Measurements from ENCODE around the gene SLC35A4.

SLC35A4 gene, protein sequence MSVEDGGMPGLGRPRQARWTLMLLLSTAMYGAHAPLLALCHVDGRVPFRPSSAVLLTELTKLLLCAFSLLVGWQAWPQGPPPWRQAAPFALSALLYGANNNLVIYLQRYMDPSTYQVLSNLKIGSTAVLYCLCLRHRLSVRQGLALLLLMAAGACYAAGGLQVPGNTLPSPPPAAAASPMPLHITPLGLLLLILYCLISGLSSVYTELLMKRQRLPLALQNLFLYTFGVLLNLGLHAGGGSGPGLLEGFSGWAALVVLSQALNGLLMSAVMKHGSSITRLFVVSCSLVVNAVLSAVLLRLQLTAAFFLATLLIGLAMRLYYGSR

DNA sequence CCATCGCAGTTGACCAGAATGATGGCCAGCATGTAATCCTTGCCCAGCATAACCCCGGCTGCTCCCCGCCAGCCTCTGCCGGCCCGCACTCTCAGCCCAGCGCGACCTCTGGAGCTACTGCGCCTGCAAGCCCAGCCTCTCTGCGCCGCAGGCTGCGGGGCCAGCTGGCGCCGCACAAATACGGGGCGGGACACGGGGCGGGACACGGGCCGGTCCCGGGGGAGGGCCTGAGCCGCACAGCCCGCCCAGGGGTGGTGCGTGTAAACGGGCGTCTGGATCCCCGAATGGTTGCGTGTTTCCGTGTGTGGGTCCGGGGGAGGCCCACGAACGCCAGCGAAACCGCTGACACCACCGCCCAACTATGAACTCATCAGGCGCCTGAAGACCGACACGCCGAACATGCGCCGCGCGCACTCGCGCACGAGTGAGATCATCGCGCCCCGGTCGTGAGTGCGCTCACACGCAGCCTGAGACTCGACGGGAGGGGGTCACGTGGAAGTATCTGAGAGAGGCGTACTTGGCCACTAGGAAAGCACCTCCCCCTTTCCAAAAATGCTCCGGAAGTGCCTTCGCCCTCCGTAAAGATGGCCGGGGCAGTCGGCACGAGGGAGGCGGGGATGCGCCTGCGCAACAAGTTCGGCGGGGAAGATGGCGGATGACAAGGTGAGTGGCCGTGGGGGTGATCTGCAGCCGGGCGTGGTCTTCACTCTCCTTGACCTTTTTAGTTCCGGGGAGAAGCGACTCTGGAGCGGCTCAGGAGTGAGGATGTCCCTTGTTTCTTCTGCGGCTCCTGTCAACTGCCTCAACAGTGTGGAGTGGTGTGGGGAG lies at the start of gene SLC35A4, which contains the start of gene APBB3:
Gene SLC35A4 (plus strand): TSS at position 633 of the 828 bp plus-strand sequence. CDS start 2,342 bp downstream, outside the sequence.
Gene APBB3 (minus strand): TSS at position 403 of the 828 bp plus-strand sequence. CDS start 353 bp downstream, at position 50.
- DNase-seq = peak; percentile 81

DNA sequence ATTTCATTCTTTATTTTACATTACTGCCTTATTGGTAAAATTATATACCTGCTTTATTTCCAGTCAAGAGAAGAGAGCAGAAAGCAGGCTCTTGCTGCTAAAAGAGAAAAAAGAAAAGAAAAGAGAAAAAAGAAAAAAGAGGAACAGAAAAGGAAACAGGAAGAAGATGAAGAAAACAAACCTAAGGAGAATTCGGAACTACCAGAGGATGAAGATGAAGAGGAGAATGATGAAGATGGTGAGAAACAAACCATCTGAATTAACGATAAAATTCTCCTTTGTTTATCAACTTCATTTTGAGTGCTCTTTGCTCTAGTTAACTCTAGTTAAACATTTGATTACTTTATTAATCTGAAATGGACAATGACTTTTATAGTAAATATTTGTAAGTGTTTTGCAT lies 40.6 kb upstream of the SLC35A4 start:
- DNase-seq = no peak

DNA sequence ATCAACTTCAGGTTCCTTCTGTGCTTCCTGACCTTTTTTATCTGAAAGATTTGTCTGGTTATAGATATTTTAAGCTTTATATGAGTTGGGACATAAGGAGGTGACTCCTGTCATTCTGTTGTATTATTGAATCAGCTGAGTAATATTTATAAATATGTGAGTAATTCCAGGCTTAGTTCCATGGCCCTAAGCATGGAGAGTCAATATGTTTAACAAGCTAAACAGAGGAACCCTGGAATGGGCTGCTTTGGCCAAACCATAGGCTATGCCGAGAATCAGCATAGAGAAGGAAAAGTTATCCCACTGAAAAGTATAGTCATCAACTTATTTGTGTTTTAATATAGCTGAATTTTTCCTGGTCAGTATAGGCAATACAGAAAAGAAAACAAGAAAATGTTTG lies 24.4 kb upstream of the SLC35A4 start:
- DNase-seq = no peak

DNA sequence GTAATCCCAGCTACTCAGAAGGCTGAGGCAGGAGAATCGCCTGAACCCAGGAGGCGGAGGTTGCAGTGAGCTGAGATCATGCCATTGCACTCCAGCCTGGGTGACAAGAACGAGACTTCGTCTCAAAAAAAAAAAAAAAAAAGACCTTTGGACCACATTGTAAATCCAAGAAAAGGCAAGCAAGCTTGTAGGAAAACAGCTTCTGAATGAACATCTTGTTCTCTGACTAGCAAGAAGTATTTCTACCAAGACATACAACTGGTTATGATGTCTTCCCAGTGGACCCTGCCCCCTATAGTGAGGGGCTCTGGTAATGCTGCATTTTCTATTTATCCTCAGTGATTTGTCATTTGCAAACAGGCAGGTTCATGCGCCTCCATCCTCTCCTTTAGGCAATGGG lies 21.7 kb upstream of the SLC35A4 start:
- no peak for DNase-seq

DNA sequence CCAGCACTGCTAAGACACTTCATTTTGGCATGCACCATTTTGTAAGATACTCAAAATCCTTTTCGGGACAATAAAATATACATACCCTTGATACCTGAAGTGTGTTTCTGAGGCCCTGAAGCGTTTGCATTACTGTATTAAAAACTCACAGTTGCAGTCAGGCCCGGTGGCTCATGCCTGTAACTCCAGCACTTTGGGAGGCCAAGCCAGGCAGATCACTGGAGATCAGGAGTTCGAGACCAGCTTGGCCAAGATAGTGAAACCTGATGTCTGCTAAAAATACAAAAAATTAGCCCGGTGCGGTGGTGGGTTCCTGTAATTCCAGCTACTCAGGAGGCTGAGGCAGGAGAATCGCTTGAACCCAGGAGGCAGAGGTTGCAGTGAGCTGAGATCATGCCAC lies 19.6 kb upstream of the SLC35A4 start:
- DNase-seq = no peak

DNA sequence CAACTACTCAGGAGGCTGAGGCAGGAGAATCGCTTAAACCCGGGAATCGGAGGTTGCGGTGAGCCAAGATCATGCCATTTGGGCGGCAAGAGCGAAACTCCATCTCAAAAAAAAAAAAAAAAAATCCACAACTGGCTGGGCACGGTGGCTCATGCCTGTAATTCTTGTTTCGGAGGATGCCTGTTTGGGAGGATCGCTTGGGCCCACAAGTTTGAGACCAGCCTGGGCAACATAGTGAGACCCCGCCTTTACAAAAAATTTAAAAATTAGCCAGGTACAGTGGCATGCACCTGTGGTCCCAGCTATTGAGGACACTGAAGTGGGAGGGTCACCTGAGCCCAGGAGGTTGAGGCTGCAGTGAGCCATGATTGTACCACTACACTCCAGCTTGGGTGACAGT lies 19.0 kb upstream of the SLC35A4 start:
- DNase-seq = no peak

DNA sequence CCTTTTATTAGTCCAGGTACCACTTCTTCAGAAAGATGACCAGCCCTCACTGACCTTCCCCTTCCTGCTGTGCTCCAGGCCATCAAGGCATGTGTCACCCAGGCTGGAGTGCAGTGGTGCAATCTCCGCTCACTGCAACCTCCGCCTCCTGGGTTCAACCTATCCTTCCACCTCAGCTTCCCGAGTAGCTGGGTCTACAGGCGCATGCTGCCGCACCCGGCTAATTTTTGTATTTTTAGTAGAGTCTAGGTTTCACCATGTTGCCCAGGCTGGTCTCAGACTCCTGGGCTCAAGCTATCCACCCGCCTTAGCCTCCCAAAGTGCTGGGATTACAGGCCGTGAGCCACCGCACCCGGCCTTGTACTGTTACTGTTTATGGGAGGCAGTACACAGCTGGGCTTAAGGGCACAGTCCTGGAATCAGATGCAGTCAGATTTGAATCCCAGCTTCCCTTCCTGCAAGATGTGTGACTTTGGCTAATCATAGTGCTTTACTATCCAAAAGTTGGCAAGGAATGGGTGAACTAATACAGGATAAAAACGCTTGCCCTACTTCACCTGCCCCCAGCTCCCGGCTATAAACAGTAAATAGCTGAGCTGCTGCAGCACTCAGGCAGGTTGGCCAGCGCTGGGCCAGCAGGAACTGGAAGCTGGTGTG lies 17.6 kb upstream of the SLC35A4 start:
- DNase-seq = no peak

DNA sequence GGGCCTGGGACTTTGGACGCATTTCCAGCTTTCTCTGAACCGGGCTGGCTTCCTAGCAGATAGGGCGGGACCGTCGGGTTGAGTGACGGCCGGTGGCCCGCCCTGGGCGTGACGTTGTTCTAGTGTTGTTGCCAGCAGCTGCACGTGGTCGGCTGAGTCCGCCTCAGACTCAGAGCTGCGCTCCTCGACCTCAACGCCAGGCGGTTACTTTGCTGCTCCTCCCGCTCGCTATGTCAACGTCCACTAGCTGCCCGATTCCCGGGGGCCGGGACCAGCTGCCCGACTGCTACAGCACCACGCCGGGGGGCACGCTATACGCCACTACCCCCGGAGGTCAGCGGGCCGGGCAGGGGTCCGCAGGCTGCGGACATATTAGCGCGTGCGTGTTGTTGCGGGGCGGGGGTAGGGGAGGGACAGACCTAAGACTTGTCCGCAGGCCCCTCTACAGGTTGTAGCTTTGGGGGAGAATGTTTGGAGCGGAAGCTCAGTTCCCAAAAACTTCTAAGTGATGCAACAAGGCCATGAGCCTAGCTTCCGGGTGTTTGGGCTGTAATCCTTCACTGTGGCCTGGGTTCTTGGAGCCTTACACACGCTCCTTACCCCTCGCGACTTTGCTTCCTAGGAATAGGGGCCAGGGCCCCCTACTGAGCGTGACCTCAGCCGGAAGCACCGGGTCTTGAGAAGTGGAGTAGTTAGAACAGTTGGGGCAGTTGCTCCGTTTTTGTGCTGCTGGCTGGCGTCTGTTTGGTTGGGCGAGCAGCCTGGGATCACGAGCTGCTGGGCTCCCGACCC lies 16.9 kb upstream of the SLC35A4 start, which contains the start of gene EIF4EBP3:
Gene EIF4EBP3 (plus strand): TSS at position 155 of the 792 bp plus-strand sequence. CDS start 76 bp downstream, at position 231.
- peak; percentile 57 for DNase-seq

DNA sequence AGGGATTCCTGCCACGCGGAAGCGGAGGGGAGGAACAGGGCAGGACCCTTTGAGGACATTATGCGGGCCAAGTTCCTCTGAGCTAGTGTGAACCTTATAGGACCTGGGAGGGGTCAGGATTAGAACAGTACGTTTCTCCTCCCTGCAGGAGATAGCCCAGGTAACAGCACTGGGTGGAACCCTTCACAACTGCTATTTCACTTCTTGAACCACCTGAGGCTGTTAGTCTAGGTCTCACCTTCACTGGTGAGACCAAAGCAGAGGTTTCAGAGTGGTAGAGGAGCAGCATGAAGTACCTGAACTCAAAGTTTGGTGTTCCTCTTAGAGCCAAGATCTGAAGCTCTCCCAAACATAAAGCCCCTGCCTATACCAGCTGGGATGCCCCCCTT lies 16.3 kb upstream of the SLC35A4 start:
- no peak for DNase-seq

DNA sequence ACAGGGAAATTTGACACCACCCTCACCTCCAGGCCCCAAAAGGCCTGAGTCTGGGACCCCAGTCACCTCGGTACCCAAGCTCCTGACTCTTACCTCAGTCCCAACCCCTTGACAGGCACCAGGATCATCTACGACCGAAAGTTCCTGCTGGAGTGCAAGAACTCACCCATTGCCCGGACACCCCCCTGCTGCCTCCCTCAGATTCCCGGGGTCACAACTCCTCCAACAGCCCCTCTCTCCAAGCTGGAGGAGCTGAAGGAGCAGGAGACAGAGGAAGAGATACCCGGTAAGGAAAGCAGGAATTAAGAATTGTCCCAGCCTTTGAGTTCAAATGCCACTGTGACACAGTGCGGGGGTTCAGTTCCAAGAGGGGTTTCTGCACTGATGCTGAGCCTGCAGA lies 15.8 kb upstream of the SLC35A4 start:
- DNase-seq = no peak

DNA sequence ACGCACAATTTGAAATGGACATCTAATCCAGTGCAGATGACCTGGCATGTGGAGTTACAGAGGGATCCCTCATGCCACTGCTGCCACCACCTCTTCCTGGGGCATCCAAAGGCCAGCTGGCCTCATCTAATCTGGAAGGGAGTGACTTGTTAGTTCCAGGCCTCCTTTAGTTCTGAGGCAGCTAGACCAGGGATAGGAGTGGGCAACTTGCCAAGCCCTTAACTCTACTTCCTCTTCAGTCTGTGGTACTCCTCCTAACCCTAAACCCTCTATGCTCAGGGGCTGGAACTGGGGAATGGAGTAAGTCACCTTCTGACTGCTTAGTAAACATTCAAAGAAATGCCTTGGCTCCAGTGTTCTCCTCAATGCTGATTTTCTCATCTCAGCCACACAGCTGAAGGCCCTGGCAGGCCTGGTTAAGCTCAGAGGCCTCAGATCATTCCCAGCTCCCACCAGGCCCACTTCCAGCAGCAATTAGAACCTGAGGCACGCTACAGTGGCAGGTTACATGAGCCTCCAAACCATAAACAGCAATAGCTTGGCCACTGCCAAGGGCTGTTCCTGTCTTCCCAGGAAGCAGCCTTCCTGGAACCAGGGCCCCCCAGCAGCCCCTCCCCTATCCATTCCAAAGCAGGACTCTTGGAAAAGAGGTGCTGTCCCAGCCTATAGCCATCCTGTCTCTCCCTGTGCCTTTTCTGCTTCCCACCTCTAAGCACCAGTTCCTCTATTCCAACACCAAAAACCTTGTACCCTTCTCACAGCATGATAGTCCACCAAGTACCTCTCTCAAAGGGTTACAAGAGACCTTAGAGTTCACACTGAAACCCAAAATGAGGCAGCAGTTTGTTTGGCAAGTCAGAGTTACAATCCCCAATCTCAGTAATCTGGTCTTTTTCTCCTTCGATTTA lies 15.1 kb upstream of the SLC35A4 start:
- DNase-seq = peak; percentile 50

DNA sequence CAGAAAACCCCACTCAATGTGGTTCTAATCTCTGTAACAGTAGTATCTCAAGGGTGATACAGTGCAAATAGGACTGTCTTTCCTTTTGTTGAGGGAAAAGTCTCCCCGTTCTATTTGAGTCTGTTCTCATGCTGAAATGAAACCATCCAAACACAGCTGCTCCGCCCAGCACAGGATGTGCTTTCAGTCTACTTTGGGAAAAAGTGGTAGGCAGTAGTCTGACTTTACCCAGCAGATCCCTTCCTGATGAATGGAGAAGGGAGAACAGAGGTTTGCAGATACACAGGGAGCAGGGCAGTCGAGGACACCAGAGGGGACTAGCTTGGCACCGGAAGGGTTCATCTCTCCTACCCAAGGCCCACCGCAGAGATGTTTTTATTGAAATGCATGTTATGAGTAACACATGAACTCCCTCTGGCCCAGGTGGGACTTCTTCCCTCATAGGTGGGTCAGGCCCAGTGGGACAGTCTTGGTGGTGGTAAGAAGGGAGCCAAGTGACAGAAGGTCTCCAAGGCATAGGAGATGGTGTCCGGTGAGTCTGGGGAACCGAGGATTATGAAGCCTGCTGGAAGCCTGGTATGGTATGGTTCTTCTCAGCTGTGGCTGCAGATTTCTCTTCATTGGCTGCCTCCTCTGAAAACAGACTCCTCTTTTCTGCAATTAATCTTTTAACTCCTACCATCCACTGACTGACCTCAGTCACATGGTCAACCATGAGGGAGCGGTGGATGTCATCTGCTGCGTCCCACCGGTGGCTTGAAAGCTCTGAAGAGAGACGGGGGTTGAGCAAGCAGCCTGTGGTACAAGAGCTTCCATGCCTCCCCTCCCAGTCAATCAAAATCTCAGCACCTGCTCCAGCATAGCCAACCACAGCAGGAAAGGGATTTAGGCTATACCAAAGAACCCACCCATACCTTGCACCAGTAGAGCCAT lies 14.2 kb upstream of the SLC35A4 start:
- no peak for DNase-seq

DNA sequence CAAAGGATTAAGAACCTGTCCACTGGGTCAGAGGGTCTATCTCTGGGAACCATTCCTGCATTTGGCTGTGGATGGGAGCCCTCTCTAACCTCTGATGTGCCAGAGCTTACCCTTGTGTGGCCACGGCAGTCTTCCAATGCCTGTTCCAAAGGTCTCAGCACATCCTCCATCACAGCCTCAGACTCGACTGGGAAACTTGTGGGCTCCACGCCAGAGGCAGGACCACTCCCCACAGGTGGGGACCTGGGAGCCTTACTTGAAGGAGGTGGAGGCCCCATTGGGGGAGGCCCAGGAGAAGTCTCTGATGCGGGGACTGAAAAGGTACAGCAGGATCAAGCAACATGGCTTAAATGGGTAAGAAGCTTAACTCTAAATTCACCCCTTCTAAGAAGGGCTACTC lies 12.8 kb upstream of the SLC35A4 start:
- DNase-seq = no peak

DNA sequence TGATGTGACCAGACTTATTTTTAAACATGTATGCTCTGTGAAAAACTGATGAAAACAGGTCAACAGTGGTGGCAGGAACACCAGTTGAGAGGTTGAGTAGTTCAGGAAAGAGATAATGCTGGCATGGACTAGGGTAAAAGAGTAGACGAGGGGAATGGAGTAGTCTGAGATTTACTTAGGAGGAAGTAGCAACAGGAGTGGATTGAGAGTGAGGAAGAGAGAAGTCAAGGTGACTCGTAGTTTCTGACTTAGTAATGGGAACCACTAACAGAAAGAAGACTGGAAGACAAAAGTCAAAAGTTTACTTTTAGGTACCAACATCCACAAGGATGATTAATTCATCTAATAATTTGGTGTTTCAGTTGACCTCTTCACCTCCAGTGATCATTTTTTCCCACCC lies 11.0 kb upstream of the SLC35A4 start:
- no peak for DNase-seq

DNA sequence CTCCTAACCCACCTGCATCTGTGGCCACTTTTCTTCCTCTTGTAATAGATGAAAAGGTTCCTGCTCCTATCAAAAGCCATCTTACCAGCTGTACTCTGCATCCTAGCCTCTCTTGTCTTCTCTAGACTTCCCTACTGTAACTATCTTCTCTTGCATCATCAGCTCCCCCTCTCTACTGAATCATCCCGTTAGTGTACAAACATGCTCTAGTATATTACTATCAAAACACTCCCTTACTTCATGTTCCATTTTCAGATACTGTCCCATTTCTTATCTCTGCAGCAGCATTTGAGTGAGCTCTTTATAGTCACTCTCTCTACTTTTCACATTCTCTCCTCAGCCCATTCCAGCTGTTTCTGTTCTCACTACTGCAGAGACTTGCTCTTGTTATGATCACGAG lies 10.2 kb upstream of the SLC35A4 start:
- no peak for DNase-seq

DNA sequence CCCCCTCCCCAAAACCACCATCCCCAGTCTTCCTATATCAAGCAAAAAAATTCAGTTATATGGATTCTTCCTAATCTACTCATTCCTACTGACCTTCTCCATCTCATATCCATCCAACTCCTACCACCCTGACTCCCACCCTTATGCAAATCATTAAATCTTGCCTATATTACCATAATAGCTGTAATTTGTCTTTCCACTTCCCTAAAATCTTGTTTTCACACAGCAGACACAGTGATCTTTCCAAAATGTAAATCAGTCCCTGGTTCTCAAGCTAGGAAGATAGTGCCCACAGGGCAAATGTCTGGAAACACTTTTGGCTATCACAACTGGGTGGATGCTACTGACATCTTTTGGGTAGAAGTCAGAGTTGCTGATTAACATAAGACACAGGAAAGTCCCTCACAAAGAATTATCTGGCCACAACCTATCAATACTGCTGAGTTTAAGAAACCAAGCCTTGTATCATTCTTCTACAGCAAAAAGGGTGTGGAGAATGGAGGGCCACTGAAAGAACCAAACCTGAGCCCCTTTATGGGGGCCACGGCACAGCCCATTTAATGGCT lies 8.8 kb upstream of the SLC35A4 start:
- no peak for DNase-seq

DNA sequence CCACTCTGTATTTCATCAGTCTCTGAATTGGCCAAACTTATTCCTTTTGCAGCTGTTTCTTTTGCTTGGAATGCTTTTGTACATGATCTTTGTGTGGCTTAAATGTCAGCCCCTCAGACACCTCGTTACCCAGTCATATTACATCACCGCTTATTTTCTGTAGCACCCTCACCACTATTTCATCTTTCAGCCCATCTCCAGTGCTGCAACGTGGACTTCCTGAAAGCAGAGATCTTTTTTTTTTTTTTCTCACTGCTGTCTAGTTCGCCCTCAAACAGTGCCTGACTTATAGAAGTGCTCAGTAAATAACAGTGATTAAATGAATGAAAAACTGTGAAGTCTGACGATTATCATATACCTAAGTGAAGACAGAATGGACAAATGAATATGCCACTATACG lies 8.2 kb upstream of the SLC35A4 start:
- no peak for DNase-seq

DNA sequence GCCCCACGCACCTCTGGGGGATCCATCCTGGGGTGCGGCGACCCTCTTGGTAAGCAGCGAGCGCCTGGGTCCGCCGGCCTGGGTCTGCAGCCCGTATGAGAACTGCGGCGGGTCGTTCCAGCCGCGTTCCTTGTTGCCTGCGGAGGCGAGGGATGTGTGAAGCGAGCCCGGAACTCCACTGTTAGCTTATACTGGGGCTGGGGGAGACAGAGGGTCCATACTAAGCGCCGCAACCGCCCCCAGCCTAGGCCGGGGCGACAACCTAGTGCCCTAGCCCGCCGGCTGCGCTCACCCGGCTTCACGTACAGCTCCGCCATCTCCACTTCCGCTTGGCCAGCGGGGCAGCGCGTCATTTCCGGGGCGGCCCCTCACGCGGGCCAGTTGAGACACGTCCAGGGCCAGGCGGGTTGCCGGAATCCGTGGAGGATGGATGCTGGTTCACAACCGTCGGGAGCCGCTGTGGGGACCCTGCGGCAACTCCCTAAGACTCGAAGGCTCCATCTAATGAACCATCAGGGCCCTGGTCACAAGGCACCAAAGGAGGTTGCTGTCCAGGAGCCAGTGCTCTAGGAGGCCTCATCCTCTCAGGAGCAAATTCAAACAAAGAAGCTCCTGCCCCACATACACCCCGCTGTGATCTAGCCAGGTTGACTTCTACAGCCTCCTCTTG lies 7.4 kb upstream of the SLC35A4 start, which contains the start of gene SRA1:
Gene SRA1 (minus strand): TSS at position 338 of the 670 bp plus-strand sequence. CDS start 21 bp downstream, at position 317.
- peak; percentile 34 for DNase-seq

DNA sequence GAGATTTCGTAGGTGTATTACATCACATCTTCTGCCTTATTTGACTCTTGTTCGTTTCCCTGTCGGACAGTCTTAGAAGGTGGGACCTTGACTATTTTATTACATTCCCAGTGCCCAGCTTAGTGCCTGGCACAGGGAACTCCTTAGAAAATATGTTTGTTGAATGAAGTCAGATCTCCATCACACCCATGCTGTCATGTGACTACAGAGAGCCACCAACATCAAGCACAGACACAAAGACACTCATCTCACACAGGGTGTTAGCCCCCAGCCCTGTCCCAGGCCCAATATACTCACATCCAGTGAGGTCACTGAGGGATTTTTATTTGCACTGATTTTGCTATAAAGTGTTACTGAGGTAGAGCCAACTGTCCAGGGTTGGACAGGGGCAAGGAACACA lies 6.7 kb upstream of the SLC35A4 start:
- DNase-seq = no peak
